IPS DF 4.7 (cell line): Measurements from ENCODE around the gene BCAN.

Source experiments
- DNase-seq: peaks from one replicate; pipeline ENCODE4 v3.0.0-alpha.2; 2013; ENCODE audit warnings: low spot score; ENCODE audit errors: extremely low read depth

BCAN gene

GRCh38 chr1:156662005-156662799 lies 20.3 kb downstream of the BCAN start:
- DNase-seq = no peak

DNA sequence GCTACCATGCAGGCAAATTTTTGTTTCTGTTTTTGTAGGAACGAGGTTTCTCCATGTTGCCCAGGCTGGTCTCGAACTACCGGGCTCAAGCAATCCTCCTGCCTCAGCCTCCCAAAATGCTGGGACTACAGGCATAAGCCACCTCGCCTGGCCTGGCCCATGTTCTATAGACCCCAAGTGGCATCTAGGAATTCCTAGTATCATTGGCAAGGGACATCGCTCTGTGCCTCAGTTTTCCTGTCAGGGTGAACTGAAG lies 20.8 kb downstream of the BCAN start:
- no peak for DNase-seq

GRCh38 chr1:156663178-156663577 lies 21.3 kb downstream of the BCAN start:
- no peak for DNase-seq

DNA sequence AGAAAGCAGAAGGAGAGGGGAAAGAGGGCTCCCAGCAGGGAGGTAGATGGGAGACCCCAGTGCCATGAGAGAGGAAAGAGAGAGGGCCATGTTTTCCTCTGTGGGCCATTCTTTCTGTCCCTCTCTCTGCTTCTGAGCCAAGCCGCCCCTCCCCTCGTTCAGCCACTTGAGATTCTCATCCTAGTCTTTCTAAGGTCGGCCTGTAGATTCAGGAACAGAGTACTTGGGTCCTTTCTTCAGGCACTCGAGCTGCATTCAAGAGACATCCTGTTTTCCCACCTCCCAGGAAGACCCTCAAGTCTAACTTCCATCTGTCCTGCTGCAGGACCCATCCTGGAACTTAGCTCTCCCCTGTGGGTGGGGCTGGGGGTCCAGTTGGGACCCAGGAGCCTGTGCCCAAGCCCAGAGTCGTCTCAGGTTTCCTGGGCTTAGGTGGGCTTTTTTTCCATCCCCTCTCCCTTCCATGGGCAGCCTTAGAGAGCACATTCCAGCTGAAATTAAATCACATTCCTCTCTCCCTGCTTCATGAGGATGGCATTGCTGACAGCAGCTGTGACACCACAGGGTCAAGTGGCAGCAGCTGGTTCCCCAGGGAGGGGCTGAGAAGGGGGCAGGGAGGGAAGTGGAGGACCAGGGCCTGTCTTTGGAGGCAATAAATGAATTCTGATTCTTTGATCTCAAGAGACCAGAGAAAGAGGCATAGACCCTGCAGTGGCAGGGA lies 22.3 kb downstream of the BCAN start:
- DNase-seq = no peak

DNA sequence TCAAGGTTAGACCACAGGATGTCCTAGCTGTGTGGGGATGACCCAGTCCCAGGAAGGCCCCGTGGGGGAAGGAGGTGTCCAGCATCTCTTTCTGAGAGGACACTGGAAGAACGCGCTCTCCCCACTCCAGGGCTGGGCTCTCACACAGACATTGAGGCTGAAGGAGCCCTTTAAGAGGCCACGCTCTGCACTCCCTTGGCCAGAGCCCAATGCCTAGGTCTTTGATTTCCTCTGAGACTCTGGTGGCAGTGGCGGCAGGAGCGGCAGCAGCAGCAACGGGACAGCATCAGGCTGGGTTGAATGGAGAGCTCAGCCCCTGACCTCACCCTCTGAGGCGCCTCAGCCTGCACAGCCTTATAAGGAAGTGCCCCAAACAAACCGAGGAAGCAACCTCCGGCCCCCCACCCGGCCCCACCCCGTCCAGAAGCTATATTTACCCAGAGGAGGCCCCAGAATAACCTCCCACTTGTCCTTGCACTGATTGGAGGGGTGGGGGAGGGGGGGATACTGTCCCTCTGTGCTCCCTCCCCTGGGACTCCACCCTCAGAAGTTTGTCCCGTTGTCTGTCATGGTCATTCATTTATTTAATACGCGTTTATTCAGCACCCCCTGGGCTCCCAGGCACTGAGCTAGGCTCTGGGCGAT lies 23.0 kb downstream of the BCAN start:
- DNase-seq = no peak

- no peak for DNase-seq
Measured at GRCh38 chr1:156665539-156665938, 23.6 kb downstream of the BCAN start.

DNA sequence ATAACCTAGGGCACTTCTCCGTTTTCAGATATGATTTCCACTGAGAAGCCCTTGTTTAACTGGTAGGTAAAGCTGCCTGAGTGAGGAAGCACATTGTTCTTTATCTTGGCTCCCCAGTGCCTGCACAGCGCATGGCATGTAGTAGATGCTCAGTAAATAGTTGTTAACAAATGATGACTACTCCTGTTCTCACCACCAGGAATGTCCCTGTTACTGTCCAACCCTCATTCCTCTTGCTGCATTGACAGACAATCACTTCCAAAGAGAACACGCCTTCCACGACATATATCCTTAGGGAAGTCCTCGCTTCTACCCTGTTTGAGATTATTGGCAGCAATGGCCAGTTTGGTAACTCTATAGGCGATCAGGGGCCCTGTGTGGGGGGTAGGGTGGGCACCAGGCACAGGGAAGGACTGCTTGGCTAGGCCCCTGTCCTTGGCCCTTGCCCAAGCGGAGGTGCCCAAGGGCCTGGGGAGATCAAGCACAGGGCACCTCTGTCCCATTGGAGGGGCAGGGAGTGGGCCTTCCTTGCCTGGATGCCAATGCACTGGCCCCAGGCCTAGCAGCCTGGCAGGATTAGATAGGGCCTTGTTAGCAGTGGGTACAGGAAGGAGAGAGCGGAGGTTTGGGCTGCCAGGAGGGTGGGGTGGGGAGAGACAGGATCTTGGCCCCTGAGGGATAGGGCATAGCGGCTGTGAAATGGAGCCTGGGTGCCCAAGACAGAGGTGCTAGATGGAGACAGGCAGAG lies 25.1 kb downstream of the BCAN start:
- no peak for DNase-seq

- DNase-seq = no peak
Measured at GRCh38 chr1:156667610-156667967, 25.7 kb downstream of the BCAN start.

GRCh38 chr1:156667968-156668709 lies 26.2 kb downstream of the BCAN start:
- no peak for DNase-seq

- DNase-seq = no peak
Measured at GRCh38 chr1:156668801-156669637, 27.1 kb downstream of the BCAN start.

- DNase-seq = no peak
Measured at GRCh38 chr1:156669794-156670193, 27.9 kb downstream of the BCAN start.

- DNase-seq = no peak
Measured at GRCh38 chr1:156670359-156670758, 28.4 kb downstream of the BCAN start.

- DNase-seq = no peak
Measured at GRCh38 chr1:156670791-156671190, 28.9 kb downstream of the BCAN start.

DNA sequence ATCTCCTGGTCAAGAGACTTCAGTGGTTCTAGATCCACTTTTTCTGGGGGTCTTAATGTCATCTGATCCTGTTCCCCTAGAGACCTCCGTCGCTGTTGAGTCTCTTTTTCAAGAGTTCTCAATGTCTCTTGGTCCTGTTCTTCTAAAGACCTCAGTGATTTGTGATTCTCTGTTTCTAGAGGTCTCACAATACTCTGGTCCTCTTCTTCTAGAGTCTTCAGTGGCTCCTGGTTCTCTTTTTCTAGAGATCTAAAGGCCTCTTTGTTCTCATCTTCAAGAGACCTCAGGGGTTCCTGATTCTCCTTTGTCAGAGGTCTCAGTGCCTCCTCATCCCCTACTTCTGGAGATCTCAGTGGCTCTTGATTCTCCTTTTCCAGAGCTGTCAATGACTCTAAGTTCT lies 29.9 kb downstream of the BCAN start:
- DNase-seq = no peak

- peak; percentile 95 for DNase-seq
Measured at GRCh38 chr1:156673387-156674121, 31.6 kb downstream of the BCAN start.

GRCh38 chr1:156675210-156676113 lies 33.5 kb downstream of the BCAN start:
- no peak for DNase-seq

- no peak for DNase-seq
Measured at GRCh38 chr1:156676114-156676819, 34.4 kb downstream of the BCAN start.
